ENCODE data around the gene C17orf100. TPM values are rescaled to one million over a fixed set of nuclear protein-coding genes. Genes with fewer than 3 reads are reported as not detected.

The C17orf100 gene
- polyA plus RNA-seq, 4 donors = 9.0 to 12.4 (median 11.1) TPM

DNA sequence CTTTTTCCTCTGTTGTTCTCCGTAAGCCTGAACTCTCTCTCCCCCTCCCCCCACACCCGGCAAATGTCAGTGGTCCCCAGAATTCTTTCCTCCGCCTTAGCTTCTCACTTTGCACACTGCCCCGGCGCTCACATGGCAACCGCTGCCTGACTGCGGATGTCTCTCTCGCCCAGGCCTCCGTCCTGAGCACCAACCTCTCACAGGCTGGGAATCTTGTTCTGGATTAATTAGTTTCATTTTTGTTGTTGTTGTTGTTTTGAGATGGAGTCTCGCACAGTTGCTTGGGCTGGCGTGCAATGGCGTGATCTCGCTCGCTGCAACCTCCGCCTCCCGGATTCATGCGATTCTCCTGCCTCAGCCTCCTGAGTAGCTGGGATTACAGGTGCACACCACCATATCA lies 16.7 kb downstream of the C17orf100 start:
- DNase-seq (ENCODE audit: low read depth in 4 of 4, low spot score in 2 of 4) = no peak

DNA sequence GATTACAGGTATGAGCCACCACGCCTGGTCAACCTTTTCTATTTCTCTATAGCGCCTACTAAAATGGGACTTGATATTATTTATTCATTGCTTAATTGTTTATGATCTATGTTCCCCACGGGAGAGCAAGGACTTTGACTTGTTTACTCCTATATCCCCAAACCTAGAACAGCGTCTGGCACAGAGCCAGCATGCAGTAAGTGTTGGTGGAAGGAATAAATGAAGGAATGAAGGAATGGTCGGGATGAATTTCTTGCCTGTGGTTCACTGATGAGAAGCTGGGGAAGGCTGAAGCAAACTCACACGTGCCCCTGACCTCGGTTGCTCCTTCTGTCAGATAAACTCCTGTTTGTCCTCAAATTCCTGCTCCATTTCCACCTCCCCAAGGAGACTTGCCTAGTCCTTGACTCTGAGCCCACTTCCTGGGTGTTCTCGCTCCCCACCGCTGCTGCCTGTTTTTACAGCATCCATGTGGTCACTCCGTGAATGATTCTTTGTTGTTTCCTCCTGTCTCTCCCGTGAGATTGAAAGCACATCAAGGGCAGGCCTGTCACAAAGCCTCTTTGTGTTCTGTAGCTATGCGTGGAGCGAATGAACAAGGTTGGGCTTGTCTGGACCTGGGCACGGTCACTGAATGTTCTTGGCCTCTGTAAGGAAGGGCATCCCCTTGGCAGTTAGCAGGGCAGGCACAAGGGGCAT lies 17.3 kb downstream of the C17orf100 start:
- no peak for DNase-seq (ENCODE audit: low read depth in 4 of 4, low spot score in 2 of 4)

DNA sequence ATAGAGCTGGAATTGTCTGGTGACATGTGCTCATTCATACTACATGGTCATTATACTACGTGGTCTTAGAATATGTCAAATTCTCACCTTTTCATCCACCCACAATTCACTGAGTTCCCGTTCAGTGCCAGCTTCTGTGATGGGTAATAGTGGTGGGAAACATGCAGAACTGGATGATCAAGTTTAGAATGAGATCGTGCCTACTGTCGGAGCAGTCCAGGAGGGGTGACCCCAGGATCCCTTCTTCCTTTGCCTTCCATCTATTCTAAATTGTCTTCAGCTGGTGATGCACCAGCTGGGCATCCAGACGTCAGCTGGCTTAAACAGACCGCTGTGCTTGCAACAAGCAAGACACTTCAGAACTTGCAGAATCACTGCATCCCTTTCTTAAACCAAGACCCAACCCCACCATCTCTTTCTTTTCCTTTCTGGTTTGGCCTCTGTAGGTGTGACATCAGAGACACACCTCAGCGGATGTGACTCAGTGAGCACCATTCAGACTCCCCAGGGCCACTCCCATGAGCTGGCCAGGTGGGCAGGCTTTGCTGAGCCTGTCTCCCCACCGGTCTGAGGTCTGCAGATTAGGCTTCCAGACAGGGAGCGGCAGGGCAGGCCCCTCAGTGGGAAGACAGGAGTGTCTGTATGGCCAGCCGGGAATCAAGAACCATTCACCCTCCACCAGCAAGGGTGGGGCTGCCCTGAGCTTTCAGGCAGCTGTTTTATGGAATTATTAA lies 18.1 kb downstream of the C17orf100 start:
- no peak for DNase-seq (ENCODE audit: low read depth in 4 of 4, low spot score in 2 of 4)

DNA sequence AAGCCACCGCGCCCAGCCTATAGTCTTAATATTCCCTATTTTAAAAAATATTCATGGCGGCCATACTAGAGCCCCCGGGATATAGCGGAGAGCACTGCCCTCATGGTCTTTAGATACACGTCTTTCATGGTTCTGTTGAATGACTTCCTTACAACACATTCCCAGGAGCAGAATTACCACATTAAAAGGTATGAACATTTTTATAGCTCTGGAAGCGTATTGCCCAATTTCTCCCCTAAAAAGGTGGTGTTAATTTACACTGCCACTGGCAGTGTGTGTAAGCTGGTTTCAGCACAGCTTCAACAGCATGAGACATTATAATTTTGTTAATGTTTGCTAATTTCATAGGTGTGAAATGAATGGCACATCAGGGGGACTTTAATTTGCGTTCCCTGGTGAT lies 19.0 kb downstream of the C17orf100 start:
- DNase-seq (ENCODE audit: low read depth in 4 of 4, low spot score in 2 of 4) = no peak

DNA sequence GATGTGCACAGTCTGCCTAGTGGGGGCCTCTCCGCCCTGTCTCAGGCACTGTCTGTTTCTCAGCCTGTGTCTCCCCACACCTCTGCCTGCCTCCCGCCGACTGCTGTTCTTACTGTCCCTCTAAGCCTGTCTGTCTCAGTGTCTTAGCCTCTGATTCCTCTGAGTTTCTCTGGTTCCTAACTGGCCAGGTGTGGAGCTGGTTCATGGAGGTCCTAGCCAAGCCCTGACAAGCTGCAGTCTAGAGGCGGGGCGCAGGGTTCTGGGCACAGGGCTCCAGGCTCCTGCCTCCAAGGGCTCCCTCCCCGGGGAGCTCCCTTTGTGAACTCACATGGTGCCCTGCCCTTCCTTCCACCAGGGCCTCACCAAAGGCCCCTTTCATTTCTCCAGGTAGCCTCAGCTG lies 19.4 kb downstream of the C17orf100 start:
- no peak for DNase-seq (ENCODE audit: low read depth in 4 of 4, low spot score in 2 of 4)

DNA sequence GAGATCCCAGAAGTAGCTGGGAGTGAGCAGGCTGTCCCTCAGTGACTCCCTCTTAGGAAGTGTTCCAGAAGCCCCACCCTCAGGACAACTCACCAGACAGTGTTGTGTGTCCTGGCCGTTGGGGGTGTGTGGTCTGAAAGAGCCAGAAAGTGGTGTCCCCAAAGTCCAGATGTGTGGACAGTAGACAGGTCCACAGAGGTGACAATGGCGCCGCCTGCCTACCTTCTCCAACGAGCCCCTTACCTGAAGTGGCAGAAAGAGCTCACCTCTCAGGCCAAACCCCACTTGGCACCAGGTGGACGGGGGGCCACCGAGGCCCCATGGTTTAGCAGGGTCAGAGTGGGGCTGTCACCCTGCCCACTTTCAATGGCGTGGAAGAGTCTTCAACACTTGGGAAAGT lies 19.9 kb downstream of the C17orf100 start:
- DNase-seq (ENCODE audit: low read depth in 4 of 4, low spot score in 2 of 4) = no peak

DNA sequence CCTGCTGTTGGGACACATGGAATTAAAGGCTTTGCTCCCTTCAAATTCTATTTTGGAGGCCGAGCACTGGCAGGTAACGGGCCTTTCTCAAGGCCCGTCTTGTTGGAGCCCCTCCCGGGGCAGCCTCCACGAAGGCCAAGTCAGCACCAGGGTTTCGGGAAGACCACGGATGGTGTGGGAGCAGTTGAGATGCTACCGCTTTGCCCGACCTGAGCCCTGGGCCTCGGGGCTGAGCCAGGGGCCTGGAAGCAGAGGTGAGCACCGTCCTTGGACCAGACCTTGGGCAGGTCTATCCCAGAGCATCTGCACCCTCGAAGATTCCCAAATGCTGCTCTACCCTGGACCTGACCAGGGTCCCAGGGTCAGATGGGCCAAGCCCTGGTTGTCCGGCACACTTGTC lies 23.0 kb downstream of the C17orf100 start:
- no peak for DNase-seq (ENCODE audit: low read depth in 4 of 4, low spot score in 2 of 4)

DNA sequence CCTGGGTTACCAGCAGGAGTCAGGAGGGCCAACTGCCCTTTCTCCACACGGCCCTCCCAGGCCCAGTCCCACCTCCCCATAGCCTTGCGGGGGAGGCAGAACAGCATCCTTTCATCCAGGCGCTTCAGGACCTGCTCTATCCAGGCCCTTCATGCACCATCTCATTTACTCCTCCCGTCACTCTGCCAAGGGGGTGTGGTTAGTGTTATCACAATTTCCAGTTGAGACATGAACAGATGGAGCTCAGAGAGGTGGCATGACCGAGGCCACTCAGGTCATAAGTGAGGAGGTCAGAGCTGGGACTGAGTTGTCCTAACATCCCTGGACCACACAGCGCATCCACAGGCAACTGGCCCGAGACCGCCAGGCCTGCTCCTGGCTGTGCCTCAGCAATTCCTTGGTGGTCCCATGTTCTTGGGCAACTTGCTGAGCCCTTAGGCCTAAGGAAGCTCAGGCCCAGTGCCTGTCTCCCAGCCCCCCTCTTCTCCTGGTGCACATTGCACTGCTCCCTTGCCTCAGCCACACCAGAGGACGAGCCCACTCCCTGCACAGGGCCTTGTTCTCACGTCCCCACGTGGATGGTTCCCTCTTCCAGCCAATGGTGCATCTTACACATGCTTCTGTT lies 23.8 kb downstream of the C17orf100 start:
- no peak for DNase-seq (ENCODE audit: low read depth in 4 of 4, low spot score in 2 of 4)

DNA sequence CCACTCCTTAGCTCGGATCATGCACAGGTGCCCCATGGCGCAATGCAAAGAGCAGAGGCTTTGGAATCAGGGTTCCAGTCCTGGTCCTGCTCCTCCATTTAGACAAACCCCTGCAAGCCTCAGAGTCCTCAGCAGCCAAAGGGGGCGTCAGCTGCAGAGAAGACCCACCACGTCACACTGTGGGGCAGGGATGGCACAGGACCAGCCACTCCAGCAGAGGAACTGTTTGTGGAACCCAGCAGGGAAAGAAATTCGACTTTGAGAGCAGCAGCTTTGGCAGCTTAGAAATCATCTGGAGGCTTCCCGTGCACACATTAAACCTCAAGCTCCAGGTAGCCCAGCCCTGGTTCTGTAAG lies 25.2 kb downstream of the C17orf100 start:
- DNase-seq (ENCODE audit: low read depth in 4 of 4, low spot score in 2 of 4) = no peak

DNA sequence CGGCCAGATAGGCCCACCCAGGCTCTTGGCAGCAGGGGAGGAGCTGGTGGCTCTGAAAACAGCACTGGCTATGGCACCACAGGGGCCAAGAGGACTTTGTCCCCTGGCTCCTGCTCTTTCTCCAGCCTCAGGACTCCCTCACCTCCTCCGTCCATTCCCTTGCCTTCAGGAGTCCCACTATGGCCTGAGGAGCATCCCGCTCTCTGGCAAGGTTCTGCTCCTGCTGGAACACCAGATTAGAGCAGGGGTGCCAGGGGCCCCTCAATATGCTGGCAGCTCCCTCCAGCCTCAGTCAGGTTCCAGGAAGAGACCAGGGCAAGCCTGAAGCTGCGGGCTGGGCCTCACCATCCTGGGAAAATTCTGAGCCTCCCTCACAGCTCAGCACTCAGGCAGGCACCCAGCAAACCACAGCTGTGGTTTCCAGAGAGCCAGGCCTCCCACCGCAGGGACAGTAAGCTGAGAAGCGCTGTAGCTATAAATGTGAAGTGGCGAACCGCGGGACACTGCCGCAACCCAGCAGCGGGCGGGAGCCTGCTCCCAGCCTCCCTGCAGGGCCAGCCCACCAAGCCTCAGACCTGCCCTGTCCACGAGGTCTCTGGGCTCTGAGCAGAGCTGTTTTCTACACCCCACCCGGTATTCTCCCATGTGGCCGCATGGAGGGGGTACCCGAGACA lies 25.7 kb downstream of the C17orf100 start:
- no peak for DNase-seq (ENCODE audit: low read depth in 4 of 4, low spot score in 2 of 4)

DNA sequence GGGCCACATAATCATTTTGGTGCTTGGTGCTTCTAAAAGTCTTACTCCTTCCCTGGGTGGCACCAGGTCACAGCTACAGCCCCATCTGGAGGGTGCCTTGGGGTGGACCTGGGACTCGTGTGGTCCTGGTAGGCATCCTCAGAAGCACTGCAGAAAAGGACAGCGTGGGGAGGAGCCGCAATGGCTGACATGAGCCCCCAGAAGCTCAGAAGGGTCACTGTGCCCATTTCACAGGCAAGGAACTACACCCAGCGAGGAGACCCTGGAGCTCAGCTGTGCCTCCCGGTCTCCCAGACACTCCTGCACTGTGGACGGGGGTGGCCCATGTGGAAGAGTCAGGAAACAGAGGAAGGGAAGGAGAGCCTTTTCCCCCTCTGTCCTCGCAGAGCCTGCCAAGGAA lies 26.4 kb downstream of the C17orf100 start:
- no peak for DNase-seq (ENCODE audit: low read depth in 4 of 4, low spot score in 2 of 4)

DNA sequence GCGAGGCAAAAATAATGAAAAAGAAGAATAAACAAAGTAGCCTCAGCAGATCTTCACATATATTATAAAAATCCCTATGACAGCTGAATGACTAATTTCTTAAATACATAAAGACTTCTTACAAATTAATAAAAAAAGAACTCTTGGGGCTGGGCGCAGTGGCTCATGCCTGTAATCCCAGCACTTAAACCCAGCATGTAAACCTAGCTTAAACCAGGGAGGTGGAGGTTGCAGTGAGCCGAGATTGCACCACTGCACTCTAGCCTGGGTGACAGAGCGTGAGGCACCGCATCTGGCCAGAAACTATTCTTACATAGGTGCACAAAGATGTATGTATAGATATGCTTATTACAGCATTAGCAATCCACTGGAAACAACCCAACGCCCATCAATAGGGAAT lies 27.7 kb downstream of the C17orf100 start:
- DNase-seq (ENCODE audit: low read depth in 4 of 4, low spot score in 2 of 4) = no peak

DNA sequence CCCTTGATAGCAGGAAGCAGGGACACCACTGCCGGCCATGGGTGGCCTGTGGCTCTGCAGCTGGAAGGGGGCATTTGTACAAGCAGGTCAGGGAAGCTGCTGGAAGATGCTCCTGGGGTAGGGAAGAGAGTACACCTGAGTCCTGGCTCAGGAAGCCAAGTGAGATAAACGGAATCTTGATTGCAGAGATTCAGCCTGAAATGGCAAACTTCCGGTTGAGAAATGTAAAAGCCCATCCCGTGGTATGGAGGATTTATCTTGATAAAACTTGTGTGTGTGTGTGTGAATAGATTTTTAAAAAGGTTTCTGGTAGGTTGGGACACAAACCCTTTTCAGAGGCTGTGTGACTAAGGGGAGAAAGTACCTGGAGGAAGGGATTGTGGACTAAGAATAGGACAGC lies 29.6 kb downstream of the C17orf100 start:
- no peak for DNase-seq (ENCODE audit: low read depth in 4 of 4, low spot score in 2 of 4)

DNA sequence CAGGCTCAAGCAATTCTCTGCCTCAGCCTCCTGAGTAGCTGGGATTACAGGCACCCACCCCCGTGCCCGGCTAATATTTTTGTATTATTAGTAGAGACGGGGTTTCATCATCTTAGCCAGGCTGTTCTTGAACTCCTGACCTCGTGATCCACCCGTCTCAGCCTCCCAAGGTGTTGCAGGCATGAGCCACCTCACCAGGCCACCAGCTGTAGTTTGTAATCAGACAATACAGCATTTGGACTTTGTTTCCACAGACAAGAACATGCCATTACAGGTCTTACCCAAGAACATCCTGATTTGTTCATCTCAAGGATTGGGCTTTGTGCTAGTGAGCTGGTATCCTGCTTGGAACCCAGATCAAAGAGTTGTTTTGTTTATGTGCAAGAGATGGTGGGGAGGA lies 30.1 kb downstream of the C17orf100 start:
- no peak for DNase-seq (ENCODE audit: low read depth in 4 of 4, low spot score in 2 of 4)

DNA sequence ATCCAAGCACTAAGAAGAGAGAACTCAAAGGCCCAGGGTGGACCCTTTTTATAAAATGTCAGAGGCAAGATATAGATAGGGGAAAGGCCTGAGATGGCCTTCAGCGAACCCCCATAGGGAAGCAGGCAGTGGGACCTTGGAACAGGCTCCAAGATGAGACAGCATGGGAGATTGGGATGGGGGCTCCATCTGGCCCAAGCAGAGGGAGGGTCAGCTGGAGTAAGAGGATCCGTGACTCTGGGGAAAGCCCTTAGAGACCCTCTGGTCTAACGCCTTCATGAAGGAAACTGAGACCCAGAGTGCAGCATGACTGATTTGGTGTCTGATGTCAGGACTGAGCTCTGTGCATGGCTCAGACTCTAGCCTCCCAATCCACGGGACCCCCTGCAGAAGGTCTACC lies 30.8 kb downstream of the C17orf100 start:
- no peak for DNase-seq (ENCODE audit: low read depth in 4 of 4, low spot score in 2 of 4)

DNA sequence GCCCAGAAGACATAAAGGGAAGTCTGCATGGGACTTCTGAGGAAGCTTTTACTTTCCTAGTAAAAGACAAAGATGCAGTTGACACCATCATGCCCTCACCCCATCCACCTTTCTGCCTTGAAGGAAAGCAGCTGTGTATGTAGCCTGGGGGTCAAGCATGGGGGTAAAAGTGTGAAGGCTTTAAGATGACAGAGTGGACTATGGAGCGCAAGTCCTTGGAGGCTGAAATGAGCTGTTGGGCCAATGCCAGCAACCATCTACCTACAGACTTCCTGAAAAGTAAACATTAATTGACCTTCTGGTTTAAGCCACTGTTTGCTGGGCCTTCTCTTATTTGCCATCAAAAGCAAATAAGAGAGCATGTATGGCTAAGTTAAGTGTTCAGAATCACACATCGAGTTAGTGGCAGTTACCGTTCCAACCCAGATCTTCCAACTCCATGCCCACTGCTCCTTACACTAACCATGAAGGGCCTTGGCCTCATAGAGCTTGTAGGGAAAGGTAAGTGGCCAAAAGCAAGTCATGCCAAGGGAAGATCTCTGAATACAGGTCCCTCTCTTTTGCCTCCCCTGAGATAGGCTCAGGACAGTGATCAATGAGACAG lies 31.6 kb downstream of the C17orf100 start:
- DNase-seq (ENCODE audit: low read depth in 4 of 4, low spot score in 2 of 4) = no peak

DNA sequence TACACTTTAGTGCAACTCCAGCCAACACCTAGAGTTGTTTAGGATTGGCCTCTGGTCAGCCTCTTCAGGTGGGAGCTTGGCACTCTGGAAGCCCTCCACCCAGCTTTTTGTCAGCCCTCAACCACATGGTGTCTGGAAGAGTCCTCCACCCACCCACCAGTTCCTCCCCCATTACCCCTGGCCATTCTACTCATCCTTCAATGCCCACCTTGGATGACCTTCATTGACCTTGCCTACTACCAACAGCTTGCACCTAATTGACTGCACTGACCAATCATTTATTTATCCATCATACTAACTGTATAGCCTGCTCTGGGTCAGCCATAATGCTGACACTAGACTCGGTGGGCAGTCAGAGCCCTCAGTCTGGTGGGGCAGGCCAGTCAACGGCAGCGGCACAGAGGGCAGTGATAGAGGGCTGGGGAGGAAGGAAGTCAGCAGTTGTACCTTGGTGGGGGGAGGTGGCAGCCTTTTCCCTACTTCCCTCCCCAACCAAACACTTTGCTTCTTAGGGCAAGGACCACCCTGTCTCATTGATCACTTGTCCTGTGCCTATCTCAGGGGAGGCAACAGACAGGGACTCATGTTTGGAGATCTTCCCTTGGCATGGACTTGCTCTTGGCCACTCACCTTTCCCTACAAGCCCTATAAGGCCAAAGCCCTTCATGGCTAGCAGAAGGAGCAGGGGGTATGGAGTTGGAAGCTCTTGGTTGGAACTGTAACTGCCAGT lies 32.3 kb downstream of the C17orf100 start:
- DNase-seq (ENCODE audit: low read depth in 4 of 4, low spot score in 2 of 4) = no peak

DNA sequence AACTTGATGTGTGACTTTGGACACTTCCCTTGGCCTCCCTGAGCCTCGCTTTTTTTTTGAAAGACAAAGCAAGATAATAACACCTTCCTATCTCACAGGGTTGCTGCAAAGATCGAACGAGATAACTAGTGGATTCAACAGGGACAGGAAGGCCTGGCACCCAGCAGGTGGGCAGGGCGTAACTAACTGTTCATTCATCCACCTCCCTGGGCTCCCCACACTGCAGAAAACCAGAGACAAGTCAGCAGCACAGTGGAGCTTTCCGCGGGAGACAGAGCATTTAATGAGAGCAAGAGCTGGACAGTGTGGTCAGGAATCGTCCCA lies 32.9 kb downstream of the C17orf100 start:
- no peak for DNase-seq (ENCODE audit: low read depth in 4 of 4, low spot score in 2 of 4)

DNA sequence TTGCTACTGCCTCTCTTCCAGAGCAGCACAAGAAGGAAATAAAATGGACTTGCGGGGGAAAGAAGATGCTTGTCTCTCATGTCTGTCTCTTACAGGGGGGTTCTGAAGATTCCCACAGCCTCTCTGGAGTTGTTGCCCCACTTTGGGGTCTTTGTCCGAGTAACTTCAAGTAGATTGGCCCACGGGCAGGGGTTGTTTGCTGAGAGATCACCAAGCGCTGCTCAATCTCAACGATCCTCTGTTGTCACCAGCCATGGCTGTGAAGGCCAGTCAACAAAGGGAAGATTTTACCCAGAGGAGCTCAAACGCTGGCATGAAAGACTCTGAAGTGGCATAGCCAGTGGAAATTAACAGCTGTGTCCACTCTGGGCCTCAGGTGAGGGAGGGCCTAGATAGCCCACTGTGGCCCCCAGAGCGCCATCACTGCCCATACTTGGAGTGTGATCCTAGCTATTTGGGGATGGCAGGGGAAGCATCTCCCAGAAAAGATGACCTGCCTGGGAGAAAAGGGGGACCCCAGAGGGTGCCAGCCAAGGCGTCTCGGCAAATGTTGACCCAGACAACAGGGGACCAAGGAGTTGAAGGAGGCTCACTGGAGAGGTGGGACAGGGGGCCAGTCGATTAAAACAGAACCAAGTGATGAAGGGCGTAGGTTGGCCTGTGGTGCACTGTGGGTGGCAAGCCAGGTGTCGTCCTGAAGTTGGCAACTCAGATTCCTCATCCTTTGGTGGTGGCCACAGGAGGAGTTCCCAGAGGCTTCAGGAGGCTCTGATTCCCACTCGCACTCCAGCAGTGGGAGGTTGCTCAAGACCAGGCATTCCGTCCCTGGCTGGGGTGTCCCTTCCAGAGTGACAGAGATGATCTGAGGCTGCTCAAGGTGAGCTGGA lies 33.6 kb downstream of the C17orf100 start:
- no peak for DNase-seq (ENCODE audit: low read depth in 4 of 4, low spot score in 2 of 4)

DNA sequence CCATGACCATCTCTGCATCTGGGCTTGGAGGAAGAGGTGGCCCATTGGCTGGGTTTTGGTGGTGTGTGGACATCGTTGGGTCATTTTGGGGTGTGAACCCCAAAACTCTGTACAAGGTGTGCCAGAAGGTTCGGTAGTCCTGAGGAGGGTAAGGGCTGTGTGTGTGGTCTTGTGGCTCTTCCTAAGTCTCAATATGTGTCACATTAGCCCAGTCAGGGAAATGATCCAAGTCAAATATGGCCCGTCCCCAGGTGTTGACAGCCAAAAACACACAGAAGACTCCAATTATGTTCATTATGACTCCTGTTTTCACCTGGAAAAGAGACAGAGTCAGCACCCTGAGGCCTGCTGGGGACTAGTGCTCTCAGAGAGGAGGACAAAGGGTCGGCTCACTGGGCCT lies 34.5 kb downstream of the C17orf100 start:
- no peak for DNase-seq (ENCODE audit: low read depth in 4 of 4, low spot score in 2 of 4)
